22Rv1 (cell line): Measurements from ENCODE around the gene RNF220.

ENCODE experiments used
- H3K27ac ChIP-seq: fragments of 450-650 bp; 2 replicates; pipeline ENCODE4 v1.5.1; 2017
- CTCF ChIP-seq: fragments of 450-650 bp; IDR thresholded peaks from 2 replicates; pipeline ENCODE4 v1.5.1; 2017; ENCODE audit warnings: mild to moderate bottlenecking
- ZFX ChIP-seq: fragments of 450-650 bp; IDR thresholded peaks from 2 replicates; pipeline ENCODE4 v1.6.1; 2017; ENCODE audit warnings: antibody characterized with exemption, borderline replicate concordance

Gene RNF220

GRCh38 chr1:44547361-44547760 lies 142.3 kb downstream of the RNF220 start:
- H3K27ac ChIP-seq = no peak overlapping the region
- TF ChIP-seq ZFX = no peak
- TF ChIP-seq CTCF = no peak

GRCh38 chr1:44547837-44548236 lies 142.8 kb downstream of the RNF220 start:
- H3K27ac ChIP-seq = no peak overlapping the region
- no peak for TF ChIP-seq ZFX
- TF ChIP-seq CTCF = no peak

- TF ChIP-seq ZFX = no peak
- no peak for TF ChIP-seq CTCF
- H3K27ac ChIP-seq = no peak overlapping the region
Measured at GRCh38 chr1:44549510-44549909, 144.5 kb downstream of the RNF220 start.

GRCh38 chr1:44553127-44553758 lies 148.2 kb downstream of the RNF220 start:
- H3K27ac ChIP-seq = no peak overlapping the region
- TF ChIP-seq CTCF = no peak
- no peak for TF ChIP-seq ZFX

- TF ChIP-seq CTCF (no peak), ZFX (no peak)
- H3K27ac ChIP-seq = no peak overlapping the region
Measured at GRCh38 chr1:44553771-44554170, 148.7 kb downstream of the RNF220 start.

- TF ChIP-seq CTCF = no peak
- TF ChIP-seq ZFX = no peak
- H3K27ac ChIP-seq = no peak overlapping the region
Measured at GRCh38 chr1:44554706-44555105, 149.7 kb downstream of the RNF220 start.

- no peak overlapping the region for H3K27ac ChIP-seq
- no peak for TF ChIP-seq CTCF
Measured at GRCh38 chr1:44557778-44558177, 152.7 kb downstream of the RNF220 start.
